ENCODE measurements around the gene NUCB2.
"Not testable (repeated sequence)": the region's sequence is repeated elsewhere in the genome, so short reads cannot be mapped to it uniquely, and the experiment has no call there.

Gene NUCB2

GRCh38 chr11:17267576-17267975, 9.0 kb upstream of the NUCB2 start:
- DNase-seq (ENCODE audit: insufficient read length, low spot score) = peak; percentile 85

GRCh38 chr11:17268500-17268899, 8.0 kb upstream of the NUCB2 start:
- not testable (repeated sequence) for DNase-seq (ENCODE audit: insufficient read length, low spot score); FAIRE-seq

More at GRCh38 chr11:17267576-17267975, 9.0 kb upstream of the NUCB2 start:
- peak; percentile 89 for FAIRE-seq

GRCh38 chr11:17268902-17269301, 7.6 kb upstream of the NUCB2 start:
- no peak for FAIRE-seq
- no peak for DNase-seq (ENCODE audit: insufficient read length, low spot score)

DNA sequence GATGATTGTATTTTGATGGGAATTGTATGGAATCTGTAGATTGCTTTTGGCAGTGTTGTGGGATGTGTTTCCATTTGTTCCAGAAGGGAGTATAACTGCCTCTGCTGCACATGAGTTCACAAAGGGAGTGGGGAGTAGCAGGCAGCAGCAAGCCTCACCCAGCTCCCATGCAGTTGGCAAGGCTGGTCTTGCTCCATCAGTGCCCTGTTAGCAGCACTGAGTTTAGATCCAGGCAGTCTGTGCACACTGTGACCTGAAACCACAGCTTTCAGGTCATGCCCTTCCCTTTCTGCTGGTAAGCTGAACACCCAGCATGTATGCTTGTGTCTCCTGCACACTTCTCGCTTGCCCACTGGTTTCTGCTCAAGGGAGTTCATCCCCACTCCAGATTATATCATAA, 3.7 kb upstream of the NUCB2 start:
- no peak for DNase-seq (ENCODE audit: insufficient read length, low spot score)
- FAIRE-seq = peak; percentile 13

DNA sequence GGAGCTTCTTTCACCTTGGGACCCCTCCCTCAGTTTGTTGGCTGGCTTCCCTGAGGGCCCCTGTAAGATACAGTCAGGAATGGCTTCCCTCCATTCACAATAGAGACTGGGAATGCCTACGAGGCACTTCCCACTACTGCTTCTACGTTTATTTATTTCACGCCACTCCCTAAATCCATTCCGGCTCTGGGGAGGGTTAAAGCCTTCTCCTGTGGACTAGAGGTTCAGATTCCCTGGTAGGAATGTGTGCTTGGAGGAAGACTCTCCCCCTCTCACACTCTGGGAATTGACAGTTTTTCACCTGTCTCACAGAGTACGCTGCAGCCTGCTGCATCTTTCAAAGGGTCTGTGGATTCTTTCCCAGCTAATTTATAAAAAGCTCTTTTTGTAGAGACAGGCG, 3.3 kb upstream of the NUCB2 start:
- FAIRE-seq = no peak
- DNase-seq (ENCODE audit: insufficient read length, low spot score) = no peak

DNA sequence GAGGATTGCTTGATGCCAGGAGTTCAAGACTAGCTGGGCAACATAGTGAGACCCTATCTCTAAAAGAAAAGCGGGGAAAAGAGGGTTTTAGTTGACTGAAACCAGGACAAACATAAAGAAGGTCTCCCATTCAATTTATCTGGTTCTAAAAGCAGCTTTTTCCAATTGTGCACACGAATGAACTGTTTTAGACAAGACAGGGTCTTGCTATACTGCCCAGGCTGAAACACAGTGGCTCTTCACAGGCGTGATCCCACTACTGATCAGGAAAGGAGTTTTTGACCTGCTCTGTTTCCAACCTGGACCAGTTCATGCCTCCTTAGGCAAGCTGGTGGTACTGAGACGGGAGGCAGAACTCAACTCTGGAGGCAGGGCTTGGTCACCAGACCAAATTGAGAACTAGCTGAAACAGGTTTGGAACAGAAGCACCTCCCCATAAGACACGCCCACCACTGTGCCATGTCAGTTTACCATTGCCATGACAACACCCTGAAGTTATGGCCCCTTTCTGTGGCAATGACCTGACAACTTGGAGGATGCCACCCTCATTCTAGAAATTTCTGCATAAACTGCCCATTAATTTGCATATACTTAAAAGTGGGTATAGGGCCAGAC, 2.8 kb upstream of the NUCB2 start:
- DNase-seq (ENCODE audit: insufficient read length, low spot score) (no peak), FAIRE-seq (no peak)

GRCh38 chr11:17275400-17276235, 921 bp upstream of the NUCB2 start:
- FAIRE-seq = no peak
- DNase-seq (ENCODE audit: insufficient read length, low spot score) = no peak

DNA sequence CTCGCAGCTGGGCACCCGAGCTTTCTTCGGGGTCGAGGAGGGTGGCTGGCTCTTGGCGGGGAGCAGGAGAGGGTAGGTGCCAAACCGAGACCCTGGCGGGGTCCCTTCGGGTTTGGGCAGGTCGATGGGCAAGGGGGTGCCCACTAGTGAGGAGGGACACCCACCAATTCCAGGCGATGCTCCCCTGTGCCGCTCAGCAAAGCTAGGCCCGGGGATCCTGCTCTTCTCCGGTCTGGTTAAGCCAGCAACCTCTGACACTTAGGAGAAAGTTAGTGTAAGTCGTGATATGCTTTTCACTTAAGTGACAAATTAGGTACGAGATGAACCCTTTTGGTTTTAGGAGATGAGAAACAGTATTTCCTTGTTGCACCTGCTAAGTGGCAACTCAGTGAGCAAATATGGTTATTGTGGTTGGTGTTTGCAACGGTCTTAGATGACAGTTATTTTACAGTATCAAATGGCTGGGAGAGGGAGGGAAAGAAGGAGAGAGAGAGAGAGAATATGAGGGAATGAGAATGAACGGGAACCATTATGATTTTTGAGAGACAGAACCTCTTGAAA, 565 bp downstream of the NUCB2 start:
- FAIRE-seq (no peak), DNase-seq (ENCODE audit: insufficient read length, low spot score) (peak; percentile 32)

DNA sequence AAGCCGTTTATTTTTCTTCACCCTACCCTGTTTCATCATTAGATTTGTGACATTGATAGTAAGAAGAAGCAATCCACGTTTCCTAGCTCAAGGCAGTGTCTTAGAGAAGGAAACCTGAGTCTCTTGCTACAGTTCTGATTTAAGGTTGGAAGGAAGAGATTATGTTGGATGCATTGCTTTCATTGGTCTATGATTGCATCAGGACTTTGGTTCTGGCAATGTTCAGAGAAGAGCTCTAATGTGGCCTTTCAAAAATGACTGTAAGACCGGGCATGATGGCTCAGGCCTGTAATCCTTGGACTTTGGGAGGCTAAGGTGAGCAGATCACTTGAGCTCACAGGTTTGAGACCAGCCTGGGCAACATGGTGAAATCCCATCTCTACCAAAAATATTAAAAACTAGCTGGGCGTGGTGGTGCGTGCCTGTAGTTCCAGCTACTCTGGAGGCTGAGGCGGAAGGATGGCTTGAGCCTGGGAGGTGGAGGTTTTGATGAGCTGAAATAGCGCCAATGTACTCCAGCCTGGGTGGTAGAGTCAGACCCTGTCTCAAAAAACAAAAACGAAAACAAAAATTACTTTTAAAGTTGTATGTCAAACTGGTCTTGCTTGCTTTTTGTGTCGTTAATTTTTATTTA, 4.1 kb downstream of the NUCB2 start:
- FAIRE-seq (no peak), DNase-seq (ENCODE audit: insufficient read length, low spot score) (no peak)

GRCh38 chr11:17286332-17286731, 9.8 kb downstream of the NUCB2 start:
- DNase-seq (ENCODE audit: insufficient read length, low spot score) = no peak
- FAIRE-seq = no peak

GRCh38 chr11:17287058-17287457, 10.5 kb downstream of the NUCB2 start:
- no peak for DNase-seq (ENCODE audit: insufficient read length, low spot score)
- no peak for FAIRE-seq

DNA sequence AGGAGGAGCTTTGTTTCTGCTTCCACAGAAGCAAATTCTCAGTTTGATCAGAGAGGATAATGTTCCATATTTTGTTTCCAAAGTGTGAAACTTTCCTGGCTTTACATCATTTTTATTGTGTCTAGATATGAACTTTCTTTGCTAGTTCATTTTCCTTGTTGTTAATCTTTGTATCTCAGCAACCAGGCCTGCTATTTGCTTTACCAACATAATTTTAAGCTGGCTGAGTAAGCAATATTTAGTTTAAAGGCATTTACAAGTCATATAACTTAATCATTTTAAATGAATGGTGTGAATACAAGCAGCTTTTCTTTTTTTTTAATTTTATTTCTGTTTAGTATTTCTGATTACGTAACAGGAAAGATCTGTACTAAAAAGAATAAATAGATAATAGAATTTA, 15.2 kb downstream of the NUCB2 start:
- DNase-seq (ENCODE audit: insufficient read length, low spot score) (no peak), FAIRE-seq (no peak)

- no peak for DNase-seq (ENCODE audit: insufficient read length, low spot score)
- no peak for FAIRE-seq
Observed at GRCh38 chr11:17293311-17293710, 16.8 kb downstream of the NUCB2 start.

DNA sequence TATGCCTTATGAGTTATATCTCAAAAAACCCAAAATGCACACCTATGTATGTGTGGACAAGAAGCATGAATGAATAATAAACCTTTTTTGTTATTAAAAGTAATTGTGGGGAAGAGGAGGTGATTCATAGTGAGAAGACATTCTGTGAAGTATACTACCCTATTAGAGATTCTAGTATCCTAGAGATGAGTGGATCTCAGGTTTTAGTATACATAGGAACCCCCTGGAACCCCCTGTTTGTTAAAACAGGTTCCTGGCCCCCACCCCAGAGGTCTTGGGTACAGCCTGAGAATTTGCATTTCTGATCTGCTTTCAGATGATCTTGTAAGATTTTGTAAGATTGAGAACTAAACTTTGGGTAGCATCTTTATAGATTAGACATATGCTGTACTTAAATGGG, 17.5 kb downstream of the NUCB2 start:
- FAIRE-seq = no peak
- no peak for DNase-seq (ENCODE audit: insufficient read length, low spot score)

DNA sequence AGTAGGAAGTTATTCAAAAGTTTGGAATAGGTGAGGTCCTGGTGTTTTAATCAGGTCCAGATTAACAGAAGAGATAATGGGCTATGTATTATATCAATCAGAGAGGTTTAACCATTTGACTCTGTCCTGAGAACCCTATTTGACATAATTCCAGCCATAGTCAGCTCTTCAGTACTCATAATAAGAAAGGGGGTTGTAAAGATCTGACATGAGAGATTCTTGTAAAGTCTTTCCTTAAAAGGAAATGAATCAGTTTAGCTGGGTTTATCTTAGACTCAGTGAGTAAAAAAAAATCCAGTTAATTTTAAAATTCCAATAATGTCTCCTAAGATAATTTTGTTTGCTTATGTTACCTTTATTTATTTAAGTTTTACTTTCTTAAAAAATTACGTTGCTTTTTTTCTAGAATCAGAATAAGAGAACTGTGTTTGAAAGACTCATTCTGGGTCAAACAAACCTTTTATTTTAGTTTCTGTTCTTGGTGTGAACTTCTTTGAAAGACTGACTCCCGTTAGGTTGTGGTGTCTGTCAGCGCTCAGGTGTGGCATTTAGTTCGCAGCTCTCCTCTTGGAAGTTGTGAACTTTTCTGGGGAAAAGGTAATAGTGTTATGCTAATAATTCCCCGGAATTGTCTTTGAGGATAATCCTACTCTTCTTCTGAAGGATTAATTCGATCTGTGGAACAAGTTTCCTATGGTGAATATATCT, 20.5 kb downstream of the NUCB2 start:
- DNase-seq (ENCODE audit: insufficient read length, low spot score) (no peak), FAIRE-seq (no peak)

- DNase-seq (ENCODE audit: insufficient read length, low spot score) (no peak), FAIRE-seq (no peak)
Observed at GRCh38 chr11:17298302-17298701, 21.8 kb downstream of the NUCB2 start.

DNA sequence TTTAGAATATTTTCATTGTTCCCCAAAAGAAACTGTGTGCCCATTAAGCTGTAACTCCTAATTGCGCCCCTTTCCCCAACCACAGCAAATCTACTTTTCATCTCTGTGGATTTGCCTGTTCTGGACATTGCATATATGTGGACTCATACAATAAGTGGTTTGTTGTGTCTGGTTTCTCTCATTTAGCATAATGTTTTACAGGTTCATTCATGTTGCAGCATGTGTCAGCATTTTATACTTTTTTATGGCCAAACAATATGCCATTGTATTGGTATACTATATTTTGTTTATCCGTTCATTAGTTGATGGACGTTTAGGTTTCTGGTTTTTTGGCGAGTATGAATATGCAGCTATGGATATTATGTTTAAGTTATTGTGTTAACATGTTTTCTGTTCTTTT, 23.8 kb downstream of the NUCB2 start:
- DNase-seq (ENCODE audit: insufficient read length, low spot score) (no peak), FAIRE-seq (no peak)

GRCh38 chr11:17313349-17314231, 37.1 kb downstream of the NUCB2 start:
- DNase-seq (ENCODE audit: insufficient read length, low spot score) (no peak), FAIRE-seq (no peak)

DNA sequence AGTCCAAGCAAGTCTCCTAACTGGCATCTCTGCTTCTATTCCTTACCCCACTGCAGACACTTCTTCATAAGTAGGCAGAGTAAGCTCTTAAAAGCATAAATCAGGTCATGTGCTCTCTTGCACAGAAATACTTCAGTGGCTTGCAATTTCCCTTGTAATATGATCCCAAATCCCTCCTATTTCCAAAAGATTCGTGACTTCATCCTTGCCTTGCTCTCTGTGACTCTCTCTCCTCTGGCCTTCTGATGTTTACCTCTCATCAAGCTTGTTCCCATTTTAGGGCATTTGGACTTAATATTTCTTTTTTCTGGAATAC, 37.7 kb downstream of the NUCB2 start:
- DNase-seq (ENCODE audit: insufficient read length, low spot score) (peak; percentile 72), FAIRE-seq (peak; percentile 26)

GRCh38 chr11:17314904-17315426, 38.4 kb downstream of the NUCB2 start:
- no peak for DNase-seq (ENCODE audit: insufficient read length, low spot score)
- no peak for FAIRE-seq
